DMS 273 (cell line): ENCODE measurements around the gene TSPAN4.

Source experiments
- DNase-seq: peaks from one replicate; lab custom pipeline; 2025; ENCODE audit not compliant: unreplicated experiment; lab: John Stamatoyannopoulos, UW

Gene TSPAN4

GRCh38 chr11:863023-863909, 20.6 kb downstream of the TSPAN4 start:
- no peak for DNase-seq

DNA sequence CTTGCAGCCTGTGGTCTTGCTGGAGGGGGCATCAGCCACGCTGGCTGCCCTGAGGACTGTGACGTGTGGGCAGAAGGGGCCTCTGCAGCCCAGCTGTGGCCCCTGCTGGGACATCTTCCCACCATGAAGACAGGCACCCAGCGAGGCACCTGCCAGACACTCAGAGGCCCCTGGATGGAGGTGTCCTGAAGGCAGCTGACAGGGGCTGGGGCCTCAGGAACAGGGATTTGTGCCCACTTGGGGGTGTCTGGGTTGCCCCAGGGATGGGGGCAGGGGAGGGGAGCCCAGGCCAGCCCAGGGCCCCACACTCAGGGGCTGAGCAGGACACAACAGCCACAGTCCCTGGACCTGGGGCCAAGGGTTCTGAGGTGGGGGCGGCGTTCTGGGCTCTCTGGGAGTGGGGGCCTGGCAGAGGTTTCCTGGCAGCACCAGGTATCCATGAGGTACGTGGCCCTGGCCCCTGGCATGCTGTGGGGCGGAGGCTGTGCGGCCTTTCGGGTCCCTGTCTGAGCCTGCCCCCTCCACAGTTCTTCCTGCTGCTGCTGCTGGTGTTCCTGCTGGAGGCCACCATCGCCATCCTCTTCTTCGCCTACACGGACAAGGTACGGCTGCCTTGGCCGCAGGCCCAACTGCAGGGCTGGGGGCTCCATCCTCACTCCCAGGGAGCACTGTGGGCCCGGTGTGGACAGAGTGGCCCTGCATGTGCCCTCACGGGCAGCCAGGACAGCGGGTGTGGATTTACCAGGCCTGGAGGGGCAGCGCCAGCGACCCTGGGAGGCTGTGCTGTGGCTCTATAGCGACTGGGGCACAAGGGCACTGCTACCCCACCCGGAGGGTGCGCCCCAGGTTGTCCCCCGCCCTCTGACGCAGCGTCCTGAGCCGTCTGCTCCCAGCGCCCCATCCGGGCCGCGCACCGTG, 21.5 kb downstream of the TSPAN4 start:
- DNase-seq, result no peak

DNA sequence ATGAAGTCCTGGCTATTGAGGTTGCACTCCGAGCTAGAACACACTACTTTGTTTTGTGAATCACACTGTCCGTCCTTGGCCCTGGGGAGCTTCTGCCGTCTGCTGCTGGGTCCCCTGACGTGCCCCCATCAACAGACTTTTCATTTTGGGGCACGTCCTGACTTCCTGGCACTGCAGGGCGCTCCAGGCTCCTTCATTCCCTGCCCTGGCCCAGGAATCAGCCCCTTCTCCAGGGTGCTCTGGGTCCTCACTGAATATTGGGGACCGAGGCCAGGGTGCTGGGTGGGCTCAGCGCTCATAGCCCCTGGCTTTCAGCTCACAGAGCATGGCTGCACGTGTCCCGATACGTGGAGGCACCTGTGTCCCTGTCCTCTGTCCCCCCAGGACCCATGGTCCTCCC, 22.2 kb downstream of the TSPAN4 start:
- no peak for DNase-seq

- DNase-seq, result no peak
Measured at GRCh38 chr11:865462-866430, 23.1 kb downstream of the TSPAN4 start.

- DNase-seq, result no peak
Measured at GRCh38 chr11:866481-866880, 23.8 kb downstream of the TSPAN4 start.

DNA sequence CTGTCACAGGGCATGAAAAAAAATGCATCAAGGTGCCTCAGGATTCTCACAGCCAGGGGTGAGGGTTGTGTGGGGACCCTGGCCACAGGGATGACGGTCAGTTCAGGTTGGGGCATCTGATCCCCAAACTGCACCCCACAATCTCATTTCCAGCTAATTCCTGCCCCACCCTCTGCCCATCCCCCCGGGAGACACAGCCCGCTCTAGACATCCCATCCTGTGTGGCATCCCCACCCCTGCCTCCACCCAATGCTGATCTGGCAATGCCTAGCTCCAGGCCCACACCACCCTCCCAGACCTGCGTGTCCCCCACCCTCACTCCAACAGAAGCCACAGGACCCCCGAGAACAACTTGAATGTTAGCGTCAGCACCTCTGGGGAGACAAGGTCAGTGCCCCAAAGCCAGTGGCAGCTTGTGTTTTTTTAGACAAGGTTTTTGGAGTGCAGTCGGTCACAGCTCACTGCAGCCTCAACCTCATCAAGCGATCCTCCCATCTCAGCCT, 25.3 kb downstream of the TSPAN4 start:
- DNase-seq, result no peak

DNA sequence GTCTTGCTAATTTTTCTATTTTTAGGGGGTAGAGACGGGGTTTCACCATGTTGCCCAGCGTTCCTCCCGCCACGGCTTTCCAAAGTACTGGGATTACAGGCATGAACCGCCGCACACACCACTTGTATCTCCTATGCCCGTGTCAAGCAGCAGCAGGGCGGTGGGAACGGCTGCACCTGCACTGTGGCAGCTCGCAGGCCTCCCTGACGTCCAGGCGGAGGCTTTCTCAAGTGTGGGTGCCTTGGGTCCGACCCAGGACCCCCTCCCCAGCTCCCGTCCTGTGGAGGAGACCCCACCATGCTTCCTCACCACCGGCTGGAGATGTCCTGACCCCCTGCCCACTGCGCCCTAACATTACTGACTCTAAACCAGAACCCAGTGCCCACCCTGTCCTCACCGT, 25.7 kb downstream of the TSPAN4 start:
- DNase-seq, result no peak

- no peak for DNase-seq
Measured at GRCh38 chr11:868802-869201, 26.1 kb downstream of the TSPAN4 start.

- DNase-seq, result no peak
Measured at GRCh38 chr11:869399-870126, 26.9 kb downstream of the TSPAN4 start.

DNA sequence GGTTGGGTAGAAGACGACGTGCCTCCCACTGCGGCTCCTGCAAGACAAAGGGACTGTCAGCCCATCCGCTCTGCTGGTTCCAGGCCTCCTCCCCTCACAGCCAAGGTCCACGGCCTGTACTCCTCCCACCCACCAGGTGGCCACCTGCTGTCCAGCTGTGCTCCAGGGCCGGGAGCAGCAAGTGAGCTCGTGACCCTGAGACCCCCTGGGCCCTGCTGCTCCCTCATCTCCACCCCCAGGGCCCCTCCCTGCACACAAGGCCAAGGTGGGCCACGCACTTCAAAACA, 27.4 kb downstream of the TSPAN4 start:
- DNase-seq, result no peak

DNA sequence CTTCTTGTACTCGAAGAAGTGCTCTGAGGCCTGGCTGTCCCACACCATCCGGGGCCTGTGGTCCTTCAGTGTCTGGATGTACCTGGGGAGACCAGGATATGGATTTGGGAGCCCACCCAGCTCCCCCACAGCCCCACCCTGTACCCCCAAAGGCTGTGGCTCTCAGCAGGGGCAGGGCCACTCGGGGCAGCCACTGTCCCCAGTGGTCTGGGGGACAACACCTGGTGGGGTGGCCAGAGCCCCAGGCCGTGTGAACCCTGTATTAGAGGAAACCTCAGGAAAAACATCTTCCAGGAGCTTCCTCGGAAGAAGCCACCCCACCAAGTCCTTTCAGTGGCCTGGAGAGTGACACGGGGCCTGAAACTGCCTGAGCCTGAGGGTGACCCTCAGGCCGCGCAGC, 27.8 kb downstream of the TSPAN4 start:
- DNase-seq, result no peak

- no peak for DNase-seq
Measured at GRCh38 chr11:871472-871871, 28.8 kb downstream of the TSPAN4 start.

- DNase-seq, result no peak
Measured at GRCh38 chr11:872799-873198, 30.1 kb downstream of the TSPAN4 start.

- no peak for DNase-seq
Measured at GRCh38 chr11:873706-874105, 31.1 kb downstream of the TSPAN4 start.

DNA sequence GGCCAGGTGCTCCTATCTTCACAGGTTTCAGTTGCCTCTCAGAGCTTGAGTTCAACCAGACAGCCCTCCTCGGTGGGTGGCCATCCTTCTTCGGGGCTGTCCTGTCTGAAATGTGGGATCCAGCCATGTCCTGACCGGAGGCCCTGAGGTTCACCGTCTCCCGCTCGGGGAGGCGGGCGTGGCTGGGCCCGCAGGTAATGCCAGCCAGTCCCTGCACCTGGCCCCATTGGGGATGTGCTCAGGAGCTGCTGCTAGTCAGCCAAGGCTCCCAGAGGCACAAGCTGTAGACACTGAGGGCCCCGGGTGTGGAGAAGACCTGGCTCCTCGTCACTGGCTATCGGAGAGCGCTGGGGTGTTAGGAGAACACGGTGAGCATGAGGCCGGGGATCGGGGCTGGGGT, 32.6 kb downstream of the TSPAN4 start:
- no peak for DNase-seq

GRCh38 chr11:875769-876301, 33.2 kb downstream of the TSPAN4 start:
- DNase-seq, result no peak

DNA sequence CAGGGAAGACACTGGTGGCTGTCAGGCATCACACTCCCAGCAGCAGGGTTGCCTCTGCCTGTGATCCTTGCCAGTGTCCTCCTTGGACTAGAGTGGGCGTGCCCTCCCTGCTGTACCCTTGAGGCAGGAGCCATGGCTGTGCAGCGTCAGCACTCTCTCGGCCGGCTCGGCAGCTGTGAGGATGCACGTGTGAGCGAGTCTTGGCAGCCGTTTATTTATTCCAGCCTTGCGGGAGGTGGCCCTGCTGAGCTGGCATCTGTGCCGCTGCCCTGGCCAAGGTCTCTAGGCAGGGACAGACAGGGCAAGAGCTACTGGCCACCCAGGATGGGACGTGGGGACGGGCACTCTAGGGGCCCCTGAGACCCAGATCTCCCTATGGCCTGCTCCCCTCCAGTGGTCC, 33.9 kb downstream of the TSPAN4 start:
- peak; percentile 91 for DNase-seq

DNA sequence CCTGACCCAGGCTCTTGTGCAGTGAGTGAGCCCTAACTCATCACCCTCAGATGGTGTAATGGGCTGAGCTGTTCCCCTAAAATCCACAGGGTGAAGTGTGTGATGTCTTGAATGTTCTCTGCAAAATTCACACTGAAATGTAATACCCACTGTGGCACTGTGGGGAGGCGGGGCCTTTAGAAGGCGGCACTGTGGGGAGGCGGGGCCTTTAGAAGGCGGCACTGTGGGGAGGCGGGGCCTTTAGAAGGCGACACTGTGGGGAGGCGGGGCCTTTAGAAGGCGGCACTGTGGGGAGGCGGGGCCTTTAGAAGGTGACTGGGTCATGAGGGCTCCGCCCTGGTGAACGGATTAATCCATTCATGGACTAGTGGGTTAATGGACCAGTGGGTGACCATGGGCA, 34.9 kb downstream of the TSPAN4 start:
- no peak for DNase-seq

- no peak for DNase-seq
Measured at GRCh38 chr11:880447-880846, 37.8 kb downstream of the TSPAN4 start.

DNA sequence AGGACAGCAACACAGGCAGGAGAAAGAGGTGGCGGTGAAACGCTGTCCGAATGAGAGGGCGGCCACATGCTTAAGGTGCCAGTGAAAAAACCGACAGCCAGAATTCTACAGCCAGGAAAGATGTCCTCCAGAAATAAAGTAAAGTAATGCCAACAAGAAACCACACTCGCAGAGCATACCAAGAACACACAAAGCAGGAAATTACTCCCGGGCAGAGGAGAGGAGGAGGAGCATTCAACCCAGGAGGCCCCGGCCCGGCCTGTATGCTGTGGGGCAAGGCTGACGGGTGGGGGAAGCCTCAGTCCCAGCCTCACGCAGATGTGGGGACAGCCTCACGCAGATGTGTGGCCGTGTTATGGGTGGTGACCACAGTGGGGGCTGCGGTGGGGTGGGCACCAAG, 39.9 kb downstream of the TSPAN4 start:
- no peak for DNase-seq
